Colonic mucosa (tissue), 4 donors: ENCODE results near the gene PET100. TPM values are rescaled to one million over a fixed set of nuclear protein-coding genes. Genes with fewer than 3 reads are reported as not detected.
A peak's percentile ranks its signal among the peaks of the same experiment; 100 is the strongest.

Experiments used
- DNase-seq: peaks from one replicate; pipeline ENCODE4 v3.0.0-alpha.2; 2020
- H3K27ac ChIP-seq: fragments of 200-600 bp; one replicate; pipeline ENCODE4 v1.8.0; 2021
- H3K27me3 ChIP-seq: fragments of 200-600 bp; one replicate; pipeline ENCODE4 v1.8.0; 2021
- H3K36me3 ChIP-seq: fragments of 200-600 bp; one replicate; pipeline ENCODE4 v1.8.0; 2021
- H3K4me1 ChIP-seq: fragments of 200-600 bp; one replicate; pipeline ENCODE4 v1.8.0; 2021; ENCODE audit warnings: mild to moderate bottlenecking
- H3K4me3 ChIP-seq: fragments of 200-600 bp; one replicate; pipeline ENCODE4 v1.8.0; 2021
- H3K9ac ChIP-seq, 2 donors: one replicate each; pipeline ENCODE4 v1.7.0; 2013; ENCODE audit warnings: control low read depth in 2 of 2, low read depth in 2 of 2, low read length in 2 of 2
- H3K9me3 ChIP-seq: fragments of 200-600 bp; one replicate; pipeline ENCODE4 v1.8.0; 2021
- CTCF ChIP-seq: fragments of 200-600 bp; IDR thresholded peaks from one replicate; pipeline ENCODE4 v1.8.0; 2022; ENCODE audit warnings: antibody characterized with exemption, mild to moderate bottlenecking
- intact Hi-C: fragments of 100-400 bp; cut with DNase I; formaldehyde crosslinking; loops from one replicate; pipeline ENCODE4 v1.14.1; 2022
- total RNA-seq, 2 donors: library from RNA; stranded (reverse); fragmentation: NEBNext Ultra II Directional in 1 of 2; extraction: Animal tissue kit (Norgen Biotek cat#: 25700) in 1 of 2; gene quantifications; one replicate each; pipeline ENCODE4 v1.2.1, GENCODE V29; 2021
- donor health status: healthy.
- donor health status: DM: no; HTN: no; CAD: no.
- donor health status: DM: no; HTN: no; CAD: no.

PET100 gene
- total RNA-seq, 2 donors from 2014 or later: 118 to 141 TPM

GRCh38 chr19:7636691-7637373 lies 7.2 kb downstream of the PET100 start, which contains the start of gene STXBP2:
Gene STXBP2 (plus strand): TSS chr19:7637110. CDS start chr19:7637150, 40 bp downstream.
- Histone ChIP-seq H3K9me3 (no peaks in the 10 kb centered on the region), H3K4me1 (no peaks in the 10 kb centered on the region), H3K9ac (peak within 1 kb of the TSS; percentile 87), H3K27me3 (no peaks in the 10 kb centered on the region), H3K27ac (peak within 1 kb of the TSS; percentile 83), H3K4me3 (peak within 1 kb of the TSS; percentile 90), H3K36me3 (no peaks in the 10 kb centered on the region)
- intact Hi-C loops: no loop called here
- TF ChIP-seq CTCF: peak; percentile 26
- peak; percentile 91 for DNase-seq

- intact Hi-C loops: no loop called here
- no peak for TF ChIP-seq CTCF
- no peaks in the 10 kb centered on the region for H3K36me3 ChIP-seq
- peak overlapping the region; percentile 83 for H3K27ac ChIP-seq
- DNase-seq: peak; percentile 59
- no peaks in the 10 kb centered on the region for H3K4me1 ChIP-seq
- H3K4me3 ChIP-seq: peak overlapping the region; percentile 90
- peak overlapping the region; percentile 87 for H3K9ac ChIP-seq
- no peaks in the 10 kb centered on the region for H3K27me3 ChIP-seq
- no peaks in the 10 kb centered on the region for H3K9me3 ChIP-seq
Observed at GRCh38 chr19:7637374-7638256, 8.0 kb downstream of the PET100 start.

GRCh38 chr19:7638802-7639465 lies 9.3 kb downstream of the PET100 start:
- Histone ChIP-seq H3K4me1 (no peaks in the 10 kb centered on the region), H3K36me3 (no peaks in the 10 kb centered on the region), H3K27me3 (no peaks in the 10 kb centered on the region), H3K27ac (no peak overlapping the region), H3K9ac (no peak overlapping the region), H3K4me3 (no peak overlapping the region), H3K9me3 (no peaks in the 10 kb centered on the region)
- intact Hi-C loops: no loop called here
- no peak for TF ChIP-seq CTCF
- DNase-seq: no peak

DNA sequence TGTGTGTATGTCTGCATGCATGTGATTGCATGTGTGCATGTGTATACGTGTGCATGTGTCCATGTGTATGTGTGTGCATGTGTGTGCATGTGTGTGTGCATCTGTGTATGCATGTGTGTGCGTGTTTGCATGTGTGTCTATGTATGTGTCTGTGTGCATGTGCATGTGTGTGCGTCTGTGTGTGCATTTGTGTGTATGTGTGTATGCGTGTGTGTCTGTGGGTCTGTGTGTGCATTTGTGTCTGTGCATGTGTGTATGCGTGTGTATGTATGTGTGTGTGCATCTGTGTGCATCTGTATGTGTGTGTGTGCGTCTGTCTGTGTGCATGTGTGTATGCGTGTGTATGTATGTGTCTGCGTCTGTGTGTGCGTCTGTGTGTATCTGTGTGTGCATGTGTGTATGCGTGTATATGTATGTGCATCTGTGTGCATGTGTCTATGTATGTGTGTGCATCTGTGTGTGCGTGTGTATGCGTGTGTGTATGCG lies 10.3 kb downstream of the PET100 start:
- intact Hi-C loops: no loop called here

More for the DNA sequence above, 10.3 kb downstream of the PET100 start:
- Histone ChIP-seq H3K36me3 (no peaks in the 10 kb centered on the region), H3K9ac (no peak overlapping the region), H3K4me3 (no peak overlapping the region), H3K9me3 (no peaks in the 10 kb centered on the region), H3K4me1 (no peaks in the 10 kb centered on the region), H3K27ac (no peak overlapping the region), H3K27me3 (no peaks in the 10 kb centered on the region)
- no peak for DNase-seq
- TF ChIP-seq CTCF: no peak
